OCI-LY7 (cell line): ENCODE results near the gene AADACL3.

Experiments used
- EZH2phosphoT487 ChIP-seq: fragments of 200-600 bp; sonication (generic); IDR thresholded peaks from 2 replicates; pipeline ENCODE4 v1.6.1; 2018; ENCODE audit warnings: low read depth, borderline replicate concordance, mild to moderate bottlenecking, mixed run types, antibody characterized with exemption, low read length, moderate library complexity, mixed read lengths
- TF ChIP-seq, protein P1 (sequence below): fragments of 200-600 bp; sonication (generic); conservative IDR thresholded peaks from 2 replicates; pipeline ENCODE4 v1.5.1; 2014; ENCODE audit warnings: mild to moderate bottlenecking, antibody characterized with exemption, low read length, moderate library complexity, mixed read lengths

DNA sequence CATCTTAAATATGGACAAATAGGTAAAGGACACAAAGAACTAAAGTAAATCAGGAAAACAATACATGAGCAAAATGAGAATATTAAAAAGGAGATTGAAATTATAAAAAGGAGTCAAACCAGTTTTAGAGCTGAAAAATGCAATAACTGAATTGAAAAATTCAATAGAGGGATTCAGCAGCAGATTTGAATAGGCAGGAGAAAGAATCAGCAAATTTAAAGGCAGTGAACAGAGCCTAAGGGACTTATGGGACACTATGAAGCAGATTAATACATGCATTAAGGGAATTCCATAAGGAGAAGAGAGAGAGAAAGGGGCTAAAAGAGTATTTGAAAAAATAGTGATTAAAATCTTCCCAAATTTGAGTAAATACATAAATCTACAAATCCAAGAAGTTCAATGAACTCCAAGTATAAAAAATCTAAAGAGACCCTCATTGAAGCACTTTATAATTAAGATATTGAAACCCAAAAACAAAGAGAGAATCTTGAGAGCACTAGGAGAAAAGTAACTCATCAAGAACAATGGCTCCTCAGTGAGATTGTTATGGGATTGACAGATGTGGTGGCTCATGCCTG is 33.0 kb downstream of the AADACL3 start:
- TF ChIP-seq, protein P1, sequence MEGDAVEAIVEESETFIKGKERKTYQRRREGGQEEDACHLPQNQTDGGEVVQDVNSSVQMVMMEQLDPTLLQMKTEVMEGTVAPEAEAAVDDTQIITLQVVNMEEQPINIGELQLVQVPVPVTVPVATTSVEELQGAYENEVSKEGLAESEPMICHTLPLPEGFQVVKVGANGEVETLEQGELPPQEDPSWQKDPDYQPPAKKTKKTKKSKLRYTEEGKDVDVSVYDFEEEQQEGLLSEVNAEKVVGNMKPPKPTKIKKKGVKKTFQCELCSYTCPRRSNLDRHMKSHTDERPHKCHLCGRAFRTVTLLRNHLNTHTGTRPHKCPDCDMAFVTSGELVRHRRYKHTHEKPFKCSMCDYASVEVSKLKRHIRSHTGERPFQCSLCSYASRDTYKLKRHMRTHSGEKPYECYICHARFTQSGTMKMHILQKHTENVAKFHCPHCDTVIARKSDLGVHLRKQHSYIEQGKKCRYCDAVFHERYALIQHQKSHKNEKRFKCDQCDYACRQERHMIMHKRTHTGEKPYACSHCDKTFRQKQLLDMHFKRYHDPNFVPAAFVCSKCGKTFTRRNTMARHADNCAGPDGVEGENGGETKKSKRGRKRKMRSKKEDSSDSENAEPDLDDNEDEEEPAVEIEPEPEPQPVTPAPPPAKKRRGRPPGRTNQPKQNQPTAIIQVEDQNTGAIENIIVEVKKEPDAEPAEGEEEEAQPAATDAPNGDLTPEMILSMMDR = no peak
- TF ChIP-seq EZH2phosphoT487 = no peak
